Ascending aorta (tissue), 2 donors: ENCODE data around the gene GTPBP2. TPM values are rescaled to one million over a fixed set of nuclear protein-coding genes. Genes with fewer than 3 reads are reported as not detected.
"Not testable (repeated sequence)": the region's sequence is repeated elsewhere in the genome, so short reads cannot be mapped to it uniquely, and the experiment has no call there.

ENCODE experiments used
- DNase-seq, 2 donors: peaks; one replicate each; pipeline ENCODE4 v3.0.0-alpha.2; 2019; ENCODE audit warnings: low spot score in 2 of 2
- H3K27ac ChIP-seq, 2 donors: fragments of 200-600 bp; sonication (generic); one replicate each; pipeline ENCODE4 v1.5.1; 2016 to 2017; ENCODE audit warnings: mild to moderate bottlenecking in 1 of 2
- H3K27me3 ChIP-seq: fragments of 200-600 bp; sonication (generic); one replicate; pipeline ENCODE4 v1.5.1; 2017
- H3K36me3 ChIP-seq, 2 donors: fragments of 200-600 bp; sonication (generic); one replicate each; pipeline ENCODE4 v1.5.1; 2016
- H3K4me1 ChIP-seq, 2 donors: fragments of 200-600 bp; sonication (generic); one replicate each; pipeline ENCODE4 v1.5.1; 2016 to 2017; ENCODE audit warnings: mild to moderate bottlenecking in 1 of 2
- H3K4me3 ChIP-seq, 2 donors: fragments of 200-600 bp; sonication (generic); one replicate each; pipeline ENCODE4 v1.5.1; 2016 to 2017; ENCODE audit warnings: mild to moderate bottlenecking in 1 of 2
- H3K9me3 ChIP-seq, 2 donors: fragments of 200-600 bp; sonication (generic); one replicate each; pipeline ENCODE4 v1.5.1; 2016
- intact Hi-C: fragments of 100-400 bp; cut with DNase I; formaldehyde crosslinking; loops from one replicate; pipeline ENCODE4 v1.15.1; 2023
- total RNA-seq: library from RNA; depleted of rRNA; stranded (reverse); fragments of >200 nt; gene quantifications from one replicate; pipeline ENCODE4 v1.1.0, GENCODE V29; 2016
- TF ChIP-seq, protein P1 (sequence below), 3 experiments: fragments of 200-600 bp in 2 of 3; fragments of 450-650 bp in 1 of 3; sonication (generic) in 2 of 3; IDR thresholded peaks; one replicate each; pipeline ENCODE4 v1.5.1; 2016 to 2019; ENCODE audit warnings: antibody characterized with exemption in 3 of 3, mild to moderate bottlenecking in 1 of 3, moderate library complexity in 1 of 3

GTPBP2 gene
- total RNA-seq, 1 donor from 2014 or later, result 30.7 TPM

GRCh38 chr6:43608807-43609206 lies 20.3 kb downstream of the GTPBP2 start:
- no peaks in the 10 kb centered on the region for H3K27me3 ChIP-seq
- H3K4me3 ChIP-seq, result no peak overlapping the region
- no peak for DNase-seq
- H3K36me3 ChIP-seq, result peaks cover 11 to 58% of the 10 kb centered on the region in 2 donors
- no peaks in the 10 kb centered on the region for H3K4me1 ChIP-seq
- no peak overlapping the region for H3K27ac ChIP-seq
- intact Hi-C loops, result loop anchor here (2.0 kb wide), 1 partner anchor 470 kb away; no protein-coding TSS in a partner anchor
- no peaks in the 10 kb centered on the region for H3K9me3 ChIP-seq
- TF ChIP-seq, protein P1, sequence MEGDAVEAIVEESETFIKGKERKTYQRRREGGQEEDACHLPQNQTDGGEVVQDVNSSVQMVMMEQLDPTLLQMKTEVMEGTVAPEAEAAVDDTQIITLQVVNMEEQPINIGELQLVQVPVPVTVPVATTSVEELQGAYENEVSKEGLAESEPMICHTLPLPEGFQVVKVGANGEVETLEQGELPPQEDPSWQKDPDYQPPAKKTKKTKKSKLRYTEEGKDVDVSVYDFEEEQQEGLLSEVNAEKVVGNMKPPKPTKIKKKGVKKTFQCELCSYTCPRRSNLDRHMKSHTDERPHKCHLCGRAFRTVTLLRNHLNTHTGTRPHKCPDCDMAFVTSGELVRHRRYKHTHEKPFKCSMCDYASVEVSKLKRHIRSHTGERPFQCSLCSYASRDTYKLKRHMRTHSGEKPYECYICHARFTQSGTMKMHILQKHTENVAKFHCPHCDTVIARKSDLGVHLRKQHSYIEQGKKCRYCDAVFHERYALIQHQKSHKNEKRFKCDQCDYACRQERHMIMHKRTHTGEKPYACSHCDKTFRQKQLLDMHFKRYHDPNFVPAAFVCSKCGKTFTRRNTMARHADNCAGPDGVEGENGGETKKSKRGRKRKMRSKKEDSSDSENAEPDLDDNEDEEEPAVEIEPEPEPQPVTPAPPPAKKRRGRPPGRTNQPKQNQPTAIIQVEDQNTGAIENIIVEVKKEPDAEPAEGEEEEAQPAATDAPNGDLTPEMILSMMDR (IDR thresholded peaks at IDR 0.05), result no peak

GRCh38 chr6:43608310-43608763 lies 20.7 kb downstream of the GTPBP2 start:
- no peaks in the 10 kb centered on the region for H3K9me3 ChIP-seq
- H3K27ac ChIP-seq, result no peak overlapping the region
- no peaks in the 10 kb centered on the region for H3K4me1 ChIP-seq
- peaks cover 13 to 60% of the 10 kb centered on the region in 2 donors for H3K36me3 ChIP-seq
- DNase-seq, result peak in 1 of 2 donors; percentile 80
- TF ChIP-seq, protein P1 (IDR thresholded peaks at IDR 0.05), result peak; percentile 35 to 76 (median 71)
- intact Hi-C loops, result loop anchor here (2.0 kb wide), 1 partner anchor 470 kb away; no protein-coding TSS in a partner anchor
- H3K4me3 ChIP-seq, result no peak overlapping the region
- no peaks in the 10 kb centered on the region for H3K27me3 ChIP-seq

DNA sequence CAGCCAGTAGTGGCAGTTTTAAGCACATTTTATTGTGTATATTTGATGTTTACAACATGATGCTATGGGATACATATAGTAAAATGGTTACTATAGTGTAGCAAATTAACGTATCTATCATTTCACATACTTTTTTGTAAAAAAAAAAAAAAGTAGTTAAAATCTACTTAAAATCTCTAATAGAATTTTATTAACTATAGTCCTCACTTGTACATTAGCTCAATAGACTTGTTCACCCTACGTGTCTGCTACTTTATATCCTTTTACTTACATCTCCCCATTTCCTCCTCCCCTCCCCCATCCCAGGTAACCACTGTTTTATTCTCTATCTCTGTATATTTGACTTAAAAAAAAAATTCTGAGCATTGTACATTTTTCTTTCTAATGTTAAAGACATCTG lies 23.0 kb downstream of the GTPBP2 start:
- intact Hi-C loops, result no loop called here
- no peaks in the 10 kb centered on the region for H3K4me1 ChIP-seq
- no peak overlapping the region for H3K27ac ChIP-seq
- no peaks in the 10 kb centered on the region for H3K27me3 ChIP-seq
- no peak for DNase-seq
- no peak overlapping the region for H3K4me3 ChIP-seq
- peaks cover 29 to 68% of the 10 kb centered on the region in 2 donors for H3K36me3 ChIP-seq
- no peaks in the 10 kb centered on the region for H3K9me3 ChIP-seq
- TF ChIP-seq, protein P1 (IDR thresholded peaks at IDR 0.05), result no peak

- intact Hi-C loops, result no loop called here
- TF ChIP-seq, protein P1 (IDR thresholded peaks at IDR 0.05), result no peak
- peaks cover 26 to 62% of the 10 kb centered on the region in 2 donors for H3K36me3 ChIP-seq
Observed at GRCh38 chr6:43604174-43604573, 24.9 kb downstream of the GTPBP2 start.

DNA sequence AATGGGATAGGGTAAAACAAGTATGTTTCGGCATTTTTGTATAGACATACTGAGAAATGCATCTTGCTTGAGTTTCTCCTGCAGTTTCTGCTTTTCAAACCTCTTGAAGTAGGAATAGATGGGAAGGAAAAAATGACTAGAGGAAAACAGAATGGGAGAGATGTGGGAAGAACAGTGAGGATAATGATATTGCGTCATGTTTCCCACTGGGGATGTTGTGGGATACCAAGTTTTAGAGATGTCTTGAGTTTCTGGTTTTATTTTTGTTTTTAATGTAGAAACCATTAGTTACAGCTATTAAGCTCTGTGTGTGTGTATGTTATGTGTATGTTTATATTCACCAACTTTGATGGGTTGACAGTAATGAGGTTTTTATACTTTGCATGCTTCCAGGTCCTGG lies 28.5 kb downstream of the GTPBP2 start:
- Histone ChIP-seq H3K4me1 (no peaks in the 10 kb centered on the region), H3K36me3 (peaks cover 28 to 53% of the 10 kb centered on the region in 2 donors), H3K27me3 (no peaks in the 10 kb centered on the region), H3K9me3 (no peaks in the 10 kb centered on the region), H3K4me3 (no peak overlapping the region), H3K27ac (no peak overlapping the region)
- TF ChIP-seq, protein P1 (IDR thresholded peaks at IDR 0.05), result no peak
- no peak for DNase-seq
- intact Hi-C loops, result no loop called here

More at GRCh38 chr6:43604174-43604573, 24.9 kb downstream of the GTPBP2 start:
- H3K27ac ChIP-seq, result no peak overlapping the region
- H3K27me3 ChIP-seq, result no peaks in the 10 kb centered on the region
- DNase-seq, result no peak
- no peaks in the 10 kb centered on the region for H3K4me1 ChIP-seq
- no peak overlapping the region for H3K4me3 ChIP-seq
- no peaks in the 10 kb centered on the region for H3K9me3 ChIP-seq

GRCh38 chr6:43593938-43594337 lies 35.1 kb downstream of the GTPBP2 start:
- no peak for DNase-seq
- H3K27me3 ChIP-seq, result no peaks in the 10 kb centered on the region
- no peak overlapping the region for H3K4me3 ChIP-seq
- TF ChIP-seq, protein P1 (IDR thresholded peaks at IDR 0.05), result no peak
- intact Hi-C loops, result no loop called here
- H3K36me3 ChIP-seq, result peaks cover 10 to 44% of the 10 kb centered on the region in 2 donors
- H3K27ac ChIP-seq, result no peak overlapping the region
- no peaks in the 10 kb centered on the region for H3K4me1 ChIP-seq
- no peaks in the 10 kb centered on the region for H3K9me3 ChIP-seq

DNA sequence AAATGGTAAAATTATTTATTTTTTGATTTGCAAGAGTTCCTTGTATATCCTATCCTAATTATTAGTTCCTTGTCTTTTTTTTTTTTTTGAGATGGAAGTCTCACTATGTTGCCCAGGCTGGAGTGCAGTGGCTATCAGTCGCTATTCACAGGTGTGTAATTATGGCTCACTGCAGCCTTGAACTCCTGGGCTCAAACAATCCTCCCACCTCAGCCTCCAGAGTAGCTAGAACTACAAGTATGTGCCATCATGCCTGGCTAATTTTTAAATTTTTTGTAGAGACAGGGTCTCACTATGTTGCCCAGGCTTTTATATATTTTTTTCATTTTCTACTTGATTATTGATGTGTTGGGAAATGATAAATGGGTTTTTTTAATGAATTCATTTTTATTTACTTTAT lies 39.5 kb downstream of the GTPBP2 start:
- H3K4me3 ChIP-seq, H3K27ac ChIP-seq, H3K27me3 ChIP-seq, intact Hi-C loops, DNase-seq, H3K4me1 ChIP-seq, H3K9me3 ChIP-seq: not testable (repeated sequence)
- H3K36me3 ChIP-seq, result peaks cover 25 to 61% of the 10 kb centered on the region in 2 donors
